HEK293 (cell line): Measurements from ENCODE around the gene NPR3.

Source experiments
- CTCF ChIA-PET: fragments of 350-600 bp; formaldehyde crosslinking; extraction: SDS; loops from one replicate; lab custom pipeline; 2021; ENCODE audit warnings: antibody characterized with exemption; lab: Yijun Ruan, JAX
- POLR2A ChIA-PET: fragments of 300-600 bp; formaldehyde crosslinking; extraction: SDS; loops from one replicate; lab custom pipeline; 2020; ENCODE audit warnings: antibody characterized with exemption, inconsistent platforms; lab: Yijun Ruan, JAX
- H3K27ac ChIP-seq: fragments of 200-500 bp; sonication (Bioruptor generic); 2 replicates; pipeline ENCODE4 v1.5.1; 2014; ENCODE audit warnings: low read depth, low read length, control low read depth, inconsistent platforms; ENCODE audit errors: extremely low read depth
- H3K36me3 ChIP-seq, 2 experiments: fragments of 200-500 bp in 1 of 2; sonication (Bioruptor generic) in 1 of 2; 1 replicate in 1 of 2; 2 replicates in 1 of 2; pipeline ENCODE4 v1.5.1; 2014 to 2017; ENCODE audit warnings: inconsistent platforms in 2 of 2, low read length in 2 of 2; ENCODE audit not compliant: control insufficient read depth in 2 of 2, insufficient read depth in 1 of 2
- H3K4me1 ChIP-seq: fragments of 200-500 bp; sonication (Bioruptor generic); 2 replicates; pipeline ENCODE4 v1.5.1; 2014; ENCODE audit warnings: mild to moderate bottlenecking, low read length, inconsistent platforms; ENCODE audit not compliant: control insufficient read depth, insufficient read depth
- H3K4me3 ChIP-seq: 2 replicates; pipeline ENCODE4 v1.5.1; 2011; ENCODE audit warnings: low read depth, mild to moderate bottlenecking, control low read depth, low read length, moderate library complexity
- H3K9me3 ChIP-seq: fragments of 200-500 bp; sonication (Bioruptor generic); 2 replicates; pipeline ENCODE4 v1.5.1; 2014; ENCODE audit warnings: low read depth, low read length, inconsistent platforms; ENCODE audit not compliant: control insufficient read depth, insufficient read depth
- GLI2 ChIP-seq: fragments of 450-650 bp; formaldehyde crosslinking; IDR thresholded peaks from 2 replicates; pipeline ENCODE4; 2017; ENCODE audit warnings: missing biosample characterization, missing genetic modification characterization, low read depth, borderline replicate concordance
- HOXC10 ChIP-seq: sonication (generic); formaldehyde crosslinking; IDR thresholded peaks from 2 replicates; pipeline ENCODE4 v1.8.1; 2023; ENCODE audit warnings: mild to moderate bottlenecking, missing genetic modification reagents
- PRDM6 ChIP-seq: fragments of 450-650 bp; formaldehyde crosslinking; IDR thresholded peaks from 2 replicates; pipeline ENCODE4 v1.5.1; 2017; ENCODE audit warnings: missing biosample characterization, missing genetic modification characterization
- YY2 ChIP-seq: fragments of 450-650 bp; formaldehyde crosslinking; IDR thresholded peaks from 2 replicates; pipeline ENCODE4 v1.5.1; 2016; ENCODE audit warnings: missing biosample characterization, missing genetic modification characterization
- ZBTB1 ChIP-seq: fragments of 450-650 bp; formaldehyde crosslinking; IDR thresholded peaks from 2 replicates; pipeline ENCODE4 v1.5.1; 2016; ENCODE audit warnings: missing biosample characterization, missing genetic modification characterization
- ZEB2 ChIP-seq: fragments of 450-650 bp; formaldehyde crosslinking; IDR thresholded peaks from 2 replicates; pipeline ENCODE4 v1.5.1; 2016; ENCODE audit warnings: missing biosample characterization, missing genetic modification characterization
- ZFP37 ChIP-seq: fragments of 450-650 bp; formaldehyde crosslinking; IDR thresholded peaks from 2 replicates; pipeline ENCODE4 v1.5.1; 2016; ENCODE audit warnings: missing biosample characterization, missing genetic modification characterization
- ZNF140 ChIP-seq: fragments of 450-650 bp; formaldehyde crosslinking; IDR thresholded peaks from 2 replicates; pipeline ENCODE4 v1.5.1; 2016; ENCODE audit warnings: missing biosample characterization, missing genetic modification characterization
- ZNF174 ChIP-seq: fragments of 450-650 bp; formaldehyde crosslinking; IDR thresholded peaks from 2 replicates; pipeline ENCODE4 v1.5.0; 2017; ENCODE audit warnings: missing biosample characterization, mild to moderate bottlenecking, missing genetic modification characterization
- ZNF223 ChIP-seq: fragments of 450-650 bp; formaldehyde crosslinking; IDR thresholded peaks from 2 replicates; pipeline ENCODE4 v1.5.1; 2016; ENCODE audit warnings: missing biosample characterization, missing genetic modification characterization
- ZNF391 ChIP-seq: fragments of 450-650 bp; formaldehyde crosslinking; IDR thresholded peaks from 2 replicates; pipeline ENCODE4 v1.5.1; 2016; ENCODE audit warnings: low read depth, missing biosample characterization, missing genetic modification characterization, borderline replicate concordance
- ZNF394 ChIP-seq: fragments of 450-650 bp; formaldehyde crosslinking; IDR thresholded peaks from 2 replicates; pipeline ENCODE4 v1.5.1; 2016; ENCODE audit warnings: missing biosample characterization, missing genetic modification characterization, mild to moderate bottlenecking, moderate library complexity, borderline replicate concordance
- ZNF449 ChIP-seq: fragments of 450-650 bp; formaldehyde crosslinking; IDR thresholded peaks from 2 replicates; pipeline ENCODE4 v1.5.1; 2017; ENCODE audit warnings: missing biosample characterization, mild to moderate bottlenecking, missing genetic modification characterization, moderate library complexity
- ZNF561 ChIP-seq: fragments of 450-650 bp; IDR thresholded peaks from 2 replicates; pipeline ENCODE4 v1.5.1; 2018; ENCODE audit warnings: missing biosample characterization, missing genetic modification characterization, borderline replicate concordance
- ZNF571 ChIP-seq: fragments of 450-650 bp; formaldehyde crosslinking; IDR thresholded peaks from 2 replicates; pipeline ENCODE4 v1.5.0; 2017; ENCODE audit warnings: missing biosample characterization, missing genetic modification characterization
- ZNF623 ChIP-seq: fragments of 450-650 bp; formaldehyde crosslinking; IDR thresholded peaks from 2 replicates; pipeline ENCODE4 v1.5.1; 2016; ENCODE audit warnings: missing biosample characterization, missing genetic modification characterization
- ZNF670 ChIP-seq: fragments of 450-650 bp; formaldehyde crosslinking; IDR thresholded peaks from 2 replicates; pipeline ENCODE4 v1.5.1; 2016; ENCODE audit warnings: missing biosample characterization, missing genetic modification characterization, low read depth
- ZNF704 ChIP-seq: fragments of 450-650 bp; formaldehyde crosslinking; IDR thresholded peaks from 2 replicates; pipeline ENCODE4 v1.5.1; 2016; ENCODE audit warnings: missing biosample characterization, missing genetic modification characterization
- TF ChIP-seq, protein P1 (sequence below): fragments of 450-650 bp; formaldehyde crosslinking; IDR thresholded peaks from 2 replicates; pipeline ENCODE4 v1.5.1; 2016; ENCODE audit warnings: missing biosample characterization, missing genetic modification characterization

The NPR3 gene

DNA sequence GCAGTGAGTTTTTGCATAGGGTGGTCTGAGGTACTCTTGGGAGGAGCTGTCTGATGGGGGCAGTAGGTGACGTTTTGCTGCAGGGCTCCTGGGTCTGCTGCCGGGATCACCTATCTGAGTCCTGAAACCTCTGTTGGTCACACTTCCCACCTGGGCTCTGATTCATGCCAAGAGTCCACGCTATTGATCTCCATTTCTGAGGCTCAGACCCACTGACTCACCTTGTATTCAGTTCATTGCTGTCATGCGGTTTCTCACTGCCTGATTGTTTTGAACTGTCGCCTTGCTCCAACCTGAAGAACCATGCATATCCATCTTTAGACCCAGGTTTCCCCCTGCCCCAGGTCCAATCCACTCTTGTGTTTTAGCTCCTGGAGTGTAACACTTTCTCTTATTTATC lies 101.3 kb downstream of the NPR3 start:
- H3K36me3 ChIP-seq: no peaks in the 10 kb centered on the region
- TF ChIP-seq ZBTB1 (tag by site-specific recombination): no peak
- TF ChIP-seq, all 188 proteins: peak for 0
- POLR2A ChIA-PET: no interaction called here
- Histone ChIP-seq H3K27ac (no peak overlapping the region), H3K9me3 (no peaks in the 10 kb centered on the region), H3K4me1 (no peaks in the 10 kb centered on the region), H3K4me3 (no peak overlapping the region)
- CTCF ChIA-PET: no interaction called here

DNA sequence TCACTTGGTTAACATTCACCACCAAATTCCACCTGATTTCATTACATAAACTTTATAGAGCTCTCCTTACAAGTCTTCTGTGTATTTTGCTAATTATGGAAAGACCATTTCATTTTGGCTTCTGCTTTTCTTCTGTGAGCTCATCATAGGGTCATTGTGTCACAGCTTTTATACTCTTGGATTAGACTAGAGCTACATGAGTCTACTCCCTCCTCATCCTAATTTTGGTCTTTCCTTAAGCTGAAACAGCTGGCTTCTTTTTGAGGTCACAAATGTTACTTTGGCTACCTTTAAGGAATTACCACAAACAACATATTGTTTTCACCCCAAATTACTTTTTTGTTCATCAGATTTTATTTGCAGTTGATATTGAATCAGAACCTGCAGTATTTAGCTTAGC lies 103.0 kb downstream of the NPR3 start:
- H3K27ac ChIP-seq: no peak overlapping the region
- H3K4me1 ChIP-seq: no peaks in the 10 kb centered on the region
- H3K36me3 ChIP-seq: no peaks in the 10 kb centered on the region
- no peaks in the 10 kb centered on the region for H3K9me3 ChIP-seq
- no peak overlapping the region for H3K4me3 ChIP-seq
- TF ChIP-seq YY2 (tag by site-specific recombination) (no peak), ZNF670 (no peak), ZNF223 (no peak), ZFP37 (tag by site-specific recombination) (no peak), GLI2 (no peak), PRDM6 (tag by site-specific recombination) (no peak), ZNF561 (tag by site-specific recombination) (no peak), ZNF449 (tag by site-specific recombination) (no peak)
- TF ChIP-seq, protein P1, sequence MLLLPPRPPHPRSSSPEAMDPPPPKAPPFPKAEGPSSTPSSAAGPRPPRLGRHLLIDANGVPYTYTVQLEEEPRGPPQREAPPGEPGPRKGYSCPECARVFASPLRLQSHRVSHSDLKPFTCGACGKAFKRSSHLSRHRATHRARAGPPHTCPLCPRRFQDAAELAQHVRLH (tag by site-specific recombination): no peak
- ChIA-PET POLR2A (no interaction called here), CTCF (no interaction called here)

DNA sequence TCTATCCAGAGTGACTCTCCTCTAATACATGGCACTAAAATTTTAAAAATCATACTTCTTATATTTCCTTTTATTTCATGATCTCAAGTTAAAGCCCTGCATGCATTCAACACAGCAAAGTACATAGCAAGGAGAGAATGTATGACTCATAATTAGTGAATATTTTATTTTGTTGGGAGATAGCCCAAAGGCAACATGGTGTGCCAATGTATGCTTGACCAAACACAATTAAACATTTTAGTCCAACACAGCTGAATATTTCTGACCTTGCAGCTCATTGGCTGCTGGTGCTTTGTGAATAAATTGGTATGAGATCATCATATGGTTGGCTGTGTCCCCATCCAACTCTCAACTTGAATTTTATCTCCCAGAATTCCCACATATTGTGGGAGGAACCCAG lies 103.5 kb downstream of the NPR3 start:
- Histone ChIP-seq H3K9me3 (no peaks in the 10 kb centered on the region), H3K4me1 (no peaks in the 10 kb centered on the region), H3K4me3 (no peak overlapping the region), H3K36me3 (no peaks in the 10 kb centered on the region), H3K27ac (no peak overlapping the region)
- TF ChIP-seq ZNF391 (tag by site-specific recombination) (no peak), ZEB2 (tag by site-specific recombination) (no peak), ZNF571 (tag by site-specific recombination) (no peak), ZNF394 (tag by site-specific recombination) (no peak), ZNF623 (tag by site-specific recombination) (no peak), ZNF174 (tag by site-specific recombination) (no peak), ZNF704 (tag by site-specific recombination) (no peak), ZNF140 (tag by site-specific recombination) (no peak), HOXC10 (no peak)
- POLR2A ChIA-PET: no interaction called here
- CTCF ChIA-PET: no interaction called here
